ENCODE data around the gene RPL35.

The RPL35 gene

GRCh38 chr9:124870723-124871122 is 9.0 kb upstream of the RPL35 start:
- in situ Hi-C loops (cut with MboI; ENCODE audit: low pct_unique_long_range_greater_than_20kb, low sequenced_read_pairs, unreplicated experiment): no loop called here
- TF ChIP-seq, protein P1, sequence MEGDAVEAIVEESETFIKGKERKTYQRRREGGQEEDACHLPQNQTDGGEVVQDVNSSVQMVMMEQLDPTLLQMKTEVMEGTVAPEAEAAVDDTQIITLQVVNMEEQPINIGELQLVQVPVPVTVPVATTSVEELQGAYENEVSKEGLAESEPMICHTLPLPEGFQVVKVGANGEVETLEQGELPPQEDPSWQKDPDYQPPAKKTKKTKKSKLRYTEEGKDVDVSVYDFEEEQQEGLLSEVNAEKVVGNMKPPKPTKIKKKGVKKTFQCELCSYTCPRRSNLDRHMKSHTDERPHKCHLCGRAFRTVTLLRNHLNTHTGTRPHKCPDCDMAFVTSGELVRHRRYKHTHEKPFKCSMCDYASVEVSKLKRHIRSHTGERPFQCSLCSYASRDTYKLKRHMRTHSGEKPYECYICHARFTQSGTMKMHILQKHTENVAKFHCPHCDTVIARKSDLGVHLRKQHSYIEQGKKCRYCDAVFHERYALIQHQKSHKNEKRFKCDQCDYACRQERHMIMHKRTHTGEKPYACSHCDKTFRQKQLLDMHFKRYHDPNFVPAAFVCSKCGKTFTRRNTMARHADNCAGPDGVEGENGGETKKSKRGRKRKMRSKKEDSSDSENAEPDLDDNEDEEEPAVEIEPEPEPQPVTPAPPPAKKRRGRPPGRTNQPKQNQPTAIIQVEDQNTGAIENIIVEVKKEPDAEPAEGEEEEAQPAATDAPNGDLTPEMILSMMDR (IDR thresholded peaks at IDR 0.05; ENCODE audit: extremely low read depth, insufficient read depth, missing control alignments): no peak

GRCh38 chr9:124869986-124870560 is 8.3 kb upstream of the RPL35 start:
- peak; percentile 83 for DNase-seq (ENCODE audit: low spot score)
- in situ Hi-C loops (cut with MboI; ENCODE audit: low pct_unique_long_range_greater_than_20kb, low sequenced_read_pairs, unreplicated experiment): no loop called here
- TF ChIP-seq, protein P1 (IDR thresholded peaks at IDR 0.05; ENCODE audit: extremely low read depth, insufficient read depth, missing control alignments): no peak

More at GRCh38 chr9:124870723-124871122, 9.0 kb upstream of the RPL35 start:
- DNase-seq (ENCODE audit: low spot score): no peak

- TF ChIP-seq, protein P1 (IDR thresholded peaks at IDR 0.05; ENCODE audit: extremely low read depth, insufficient read depth, missing control alignments): no peak
- no peak for DNase-seq (ENCODE audit: low spot score)
- in situ Hi-C loops (cut with MboI; ENCODE audit: low pct_unique_long_range_greater_than_20kb, low sequenced_read_pairs, unreplicated experiment): no loop called here
Measured at GRCh38 chr9:124869466-124869985, 7.8 kb upstream of the RPL35 start.

DNA sequence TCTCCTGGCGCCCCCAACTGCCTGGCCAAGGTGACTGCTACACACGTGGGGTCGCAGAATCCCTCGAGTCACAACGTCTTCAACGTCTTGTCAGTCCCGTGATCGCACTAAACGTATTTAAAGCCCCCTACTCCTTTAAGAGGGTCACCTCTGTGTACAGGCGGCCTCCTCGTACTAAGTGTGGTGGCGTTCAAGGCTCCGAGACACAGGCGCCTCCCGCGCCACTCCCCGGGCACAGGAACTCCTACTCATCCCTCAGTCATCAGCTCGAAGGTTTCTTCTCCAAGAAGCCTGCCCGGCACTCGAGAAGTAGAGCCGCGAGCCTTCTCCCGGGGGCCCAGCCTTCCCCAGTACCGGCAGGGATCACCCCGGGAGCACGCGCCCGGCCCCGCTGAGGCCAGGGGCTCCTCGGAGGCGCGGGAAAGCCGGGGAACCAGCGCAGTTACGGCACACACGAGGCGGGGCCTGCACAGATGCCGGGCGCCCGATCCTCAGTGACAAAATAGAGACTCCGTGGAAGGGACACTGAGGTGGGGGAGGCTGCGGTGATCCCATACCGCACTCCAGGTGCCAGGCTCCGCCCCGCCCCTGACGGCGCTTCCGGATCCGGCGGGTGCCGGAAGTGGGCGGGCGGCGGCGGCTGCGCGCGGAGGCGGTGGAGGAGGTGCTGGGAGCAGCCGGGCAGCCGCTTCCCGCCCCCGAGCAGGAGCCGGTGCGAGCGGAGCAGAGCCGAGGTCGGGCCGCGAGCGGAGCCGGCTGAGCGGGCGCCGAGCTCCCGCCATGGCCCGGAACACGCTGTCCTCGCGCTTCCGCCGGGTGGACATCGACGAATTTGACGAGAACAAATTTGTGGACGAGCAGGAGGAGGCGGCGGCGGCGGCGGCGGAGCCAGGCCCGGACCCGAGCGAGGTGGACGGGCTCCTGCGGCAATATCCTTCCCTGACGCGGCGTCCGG is 7.0 kb upstream of the RPL35 start:
- DNase-seq (ENCODE audit: low spot score): peak; percentile 97
- in situ Hi-C loops (cut with MboI; ENCODE audit: low pct_unique_long_range_greater_than_20kb, low sequenced_read_pairs, unreplicated experiment): no loop called here
- TF ChIP-seq, protein P1 (IDR thresholded peaks at IDR 0.05; ENCODE audit: extremely low read depth, insufficient read depth, missing control alignments): peak; percentile 52

- in situ Hi-C loops (cut with MboI; ENCODE audit: low pct_unique_long_range_greater_than_20kb, low sequenced_read_pairs, unreplicated experiment): no loop called here
- TF ChIP-seq, protein P1 (IDR thresholded peaks at IDR 0.05; ENCODE audit: extremely low read depth, insufficient read depth, missing control alignments): no peak
- no peak for DNase-seq (ENCODE audit: low spot score)
Measured at GRCh38 chr9:124863371-124863871, 1.7 kb upstream of the RPL35 start.

DNA sequence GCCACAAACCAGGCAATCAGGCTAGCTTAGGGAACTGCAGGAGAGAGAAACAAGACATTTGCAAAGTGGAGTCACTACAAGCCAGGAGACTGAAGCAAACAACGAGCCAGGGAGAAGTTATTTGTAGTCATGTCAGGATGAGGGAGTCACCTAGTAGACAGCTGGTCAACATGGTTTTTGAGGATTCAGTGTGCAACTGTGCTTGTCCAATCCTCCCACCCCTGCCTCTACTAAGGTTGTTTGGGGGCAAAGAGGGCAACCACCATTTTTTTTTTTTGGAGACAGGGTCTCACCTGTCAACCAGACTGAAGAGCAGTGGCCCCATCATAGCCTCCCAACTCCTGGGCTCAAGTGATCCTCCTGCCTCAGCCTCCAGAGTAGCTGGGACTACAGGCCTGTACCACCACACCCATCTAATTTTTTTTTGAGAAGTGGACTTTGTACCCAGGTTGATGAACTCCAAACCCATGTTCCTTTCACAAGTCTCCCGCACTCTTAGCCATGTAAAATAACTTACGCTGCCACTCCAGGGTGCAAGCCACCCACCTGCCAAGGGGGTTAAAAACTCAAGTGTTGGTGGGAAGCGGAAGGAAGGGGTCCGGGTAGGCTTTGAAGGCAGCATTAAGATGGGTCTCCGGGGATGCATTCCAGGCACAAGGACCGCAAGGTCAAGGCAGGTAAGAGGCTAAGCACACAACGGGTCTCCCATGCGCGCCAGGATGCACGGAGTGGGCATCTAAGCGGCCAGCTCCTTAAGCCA is 995 bp downstream of the RPL35 start:
- TF ChIP-seq, protein P1 (IDR thresholded peaks at IDR 0.05; ENCODE audit: extremely low read depth, insufficient read depth, missing control alignments): no peak
- in situ Hi-C loops (cut with MboI; ENCODE audit: low pct_unique_long_range_greater_than_20kb, low sequenced_read_pairs, unreplicated experiment): no loop called here
- DNase-seq (ENCODE audit: low spot score): no peak

All from GM13977 (cell line).